MM.1S (cell line): ENCODE measurements around the gene SLC35F3.

Experiments used
- DNase-seq: peaks from one replicate; pipeline ENCODE4 v3.0.0-alpha.2; 2015
- H2AFZ ChIP-seq: fragments of 300-600 bp; sonication (generic); 2 replicates; pipeline ENCODE4 v1.6.0; 2016; ENCODE audit warnings: antibody characterized with exemption, low read length
- H3F3A ChIP-seq: fragments of 300-600 bp; sonication (generic); 2 replicates; pipeline ENCODE4 v1.6.1; 2016; ENCODE audit warnings: mild to moderate bottlenecking, antibody characterized with exemption, low read length, moderate library complexity, mixed read lengths; ENCODE audit not compliant: insufficient read depth
- H3K27ac ChIP-seq: fragments of 300-600 bp; sonication (generic); 2 replicates; pipeline ENCODE4 v1.5.1; 2016; ENCODE audit warnings: mild to moderate bottlenecking, low read length
- H3K27me3 ChIP-seq: fragments of 300-600 bp; sonication (generic); replicated peaks from 2 replicates; pipeline ENCODE4 v1.6.0; 2016; ENCODE audit warnings: low read length; ENCODE audit not compliant: insufficient read depth
- H3K36me3 ChIP-seq: fragments of 300-600 bp; sonication (generic); replicated peaks from 2 replicates; pipeline ENCODE4 v1.6.1; 2016; ENCODE audit warnings: mild to moderate bottlenecking, low read length, mixed read lengths; ENCODE audit not compliant: insufficient read depth
- H3K4me1 ChIP-seq: fragments of 300-600 bp; sonication (generic); 2 replicates; pipeline ENCODE4 v1.6.1; 2016; ENCODE audit warnings: low read length, mixed read lengths
- H3K4me2 ChIP-seq: fragments of 300-600 bp; sonication (generic); 2 replicates; pipeline ENCODE4 v1.6.0; 2016; ENCODE audit warnings: low read depth, low read length
- H3K4me3 ChIP-seq: fragments of 300-600 bp; sonication (generic); 2 replicates; pipeline ENCODE4 v1.5.1; 2016; ENCODE audit warnings: low read length, mixed read lengths
- H3K79me2 ChIP-seq: fragments of 300-600 bp; sonication (generic); 2 replicates; pipeline ENCODE4 v1.6.1; 2016; ENCODE audit warnings: mixed run types, low read length, mixed read lengths
- H3K9ac ChIP-seq: fragments of 300-600 bp; sonication (generic); 2 replicates; pipeline ENCODE4 v1.6.1; 2016; ENCODE audit warnings: low read length, mixed read lengths
- H3K9me2 ChIP-seq: fragments of 300-600 bp; sonication (generic); replicated peaks from 2 replicates; pipeline ENCODE4 v1.6.1; 2016; ENCODE audit warnings: mild to moderate bottlenecking, low read length, mixed read lengths; ENCODE audit not compliant: insufficient read depth
- H3K9me3 ChIP-seq: fragments of 300-600 bp; sonication (generic); replicated peaks from 2 replicates; pipeline ENCODE4 v1.6.1; 2016; ENCODE audit warnings: mild to moderate bottlenecking, low read length, mixed read lengths; ENCODE audit not compliant: insufficient read depth
- H4K20me1 ChIP-seq: fragments of 300-600 bp; sonication (generic); 2 replicates; pipeline ENCODE4 v1.6.1; 2016; ENCODE audit warnings: mild to moderate bottlenecking, low read length, moderate library complexity, mixed read lengths; ENCODE audit not compliant: insufficient read depth
- CTCF ChIP-seq: fragments of 300-600 bp; sonication (generic); IDR thresholded peaks from 2 replicates; pipeline ENCODE4 v1.5.1; 2016; ENCODE audit warnings: antibody characterized with exemption, low read length, mixed read lengths
- EZH2 ChIP-seq: fragments of 300-600 bp; sonication (generic); optimal IDR thresholded peaks from 2 replicates; pipeline ENCODE3; 2017; ENCODE audit warnings: low read depth, mild to moderate bottlenecking, antibody characterized with exemption, low read length, mixed read lengths
- EZH2phosphoT487 ChIP-seq: fragments of 300-600 bp; sonication (generic); IDR thresholded peaks from 2 replicates; pipeline ENCODE4 v1.6.1; 2018; ENCODE audit warnings: antibody characterized with exemption, low read length

The SLC35F3 gene

DNA sequence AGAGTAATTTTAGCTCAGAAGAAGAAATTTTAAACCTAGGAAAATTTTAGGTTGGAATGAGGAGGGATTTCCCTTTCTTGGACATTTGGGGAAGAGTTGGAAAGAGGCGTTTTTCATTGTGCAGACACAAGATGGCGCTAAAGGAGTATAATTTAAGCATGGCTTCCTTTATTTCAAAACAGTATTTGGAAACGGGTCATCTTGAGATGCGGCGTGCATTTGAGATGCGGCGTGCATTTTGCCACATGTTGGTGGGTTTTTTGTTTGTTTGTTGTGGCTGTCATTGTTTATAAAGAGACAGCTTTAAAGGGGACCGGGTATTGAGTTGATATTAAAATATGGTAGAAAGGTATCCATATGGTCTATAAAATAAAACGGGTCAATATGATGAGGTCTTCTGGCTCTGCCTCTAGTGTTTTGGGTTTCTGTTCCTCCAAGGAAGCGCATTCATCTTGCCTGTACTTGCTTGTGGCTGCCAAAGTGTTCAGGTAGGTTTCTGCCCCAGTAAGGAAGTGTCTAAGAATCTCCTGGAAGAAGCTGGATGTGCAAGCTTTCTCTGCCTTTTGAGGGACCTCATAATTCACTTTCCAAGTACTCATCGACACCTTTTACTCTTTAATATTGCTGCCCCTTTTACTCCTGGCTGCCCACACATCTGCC lies 210.3 kb downstream of the SLC35F3 start:
- peak overlapping the region; percentile 34 for H3K4me2 ChIP-seq

GRCh38 chr1:234118911-234119310 lies 214.4 kb downstream of the SLC35F3 start:
- Histone ChIP-seq H4K20me1 (no peaks in the 10 kb centered on the region), H3K4me2 (no peak overlapping the region), H3K36me3 (no peaks in the 10 kb centered on the region), H3K4me1 (no peaks in the 10 kb centered on the region), H2AFZ (no peak overlapping the region), H3K27me3 (no peaks in the 10 kb centered on the region), H3K79me2 (no peaks in the 10 kb centered on the region), H3K27ac (no peak overlapping the region), H3K9me3 (no peaks in the 10 kb centered on the region), H3F3A (no peaks in the 10 kb centered on the region), H3K9ac (no peak overlapping the region), H3K9me2 (no peaks in the 10 kb centered on the region), H3K4me3 (no peak overlapping the region)
- no peak for DNase-seq
- no peak for TF ChIP-seq CTCF
- TF ChIP-seq EZH2 = no peak
- no peak for TF ChIP-seq EZH2phosphoT487

More for the DNA sequence above, 210.3 kb downstream of the SLC35F3 start:
- Histone ChIP-seq H3K27ac (no peak overlapping the region), H3K4me3 (peak overlapping the region; percentile 23; the same call in 1 of the 2 replicates), H3K4me1 (no peaks in the 10 kb centered on the region), H3F3A (no peaks in the 10 kb centered on the region), H3K9ac (no peak overlapping the region), H4K20me1 (no peaks in the 10 kb centered on the region), H3K79me2 (no peaks in the 10 kb centered on the region), H3K9me2 (no peaks in the 10 kb centered on the region), H3K9me3 (no peaks in the 10 kb centered on the region), H3K27me3 (no peaks in the 10 kb centered on the region), H3K36me3 (no peaks in the 10 kb centered on the region), H2AFZ (peak overlapping the region; percentile 36)
- peak; percentile 85 for TF ChIP-seq CTCF
- no peak for TF ChIP-seq EZH2phosphoT487
- TF ChIP-seq EZH2 = no peak
- peak; percentile 59 for DNase-seq

DNA sequence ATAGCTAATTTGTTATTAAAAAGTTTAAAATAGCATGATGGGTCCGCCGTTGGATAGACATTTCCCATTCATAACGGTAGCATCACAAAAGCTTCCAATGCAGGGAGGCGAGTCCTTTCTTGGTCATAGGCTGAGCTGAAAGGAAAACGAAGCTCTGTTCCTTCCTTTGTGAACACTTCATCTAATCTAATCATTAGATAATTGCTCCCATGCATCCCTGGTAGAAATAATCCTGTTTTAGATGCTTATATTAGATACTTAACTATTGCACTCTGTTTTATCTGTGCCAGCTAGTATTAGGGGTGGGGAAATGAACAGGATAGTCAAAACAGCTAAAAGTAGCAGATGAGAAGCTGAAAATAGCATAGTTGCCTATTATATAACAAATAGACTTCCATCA lies 215.0 kb downstream of the SLC35F3 start:
- TF ChIP-seq EZH2 (no peak), CTCF (no peak), EZH2phosphoT487 (no peak)
- no peaks in the 10 kb centered on the region for H3K27me3 ChIP-seq
- H3K4me3 ChIP-seq = no peak overlapping the region
- no peak overlapping the region for H2AFZ ChIP-seq
- H3K4me2 ChIP-seq = no peak overlapping the region
- H3F3A ChIP-seq = no peaks in the 10 kb centered on the region
- no peak overlapping the region for H3K27ac ChIP-seq
- no peak overlapping the region for H3K9ac ChIP-seq
- DNase-seq = no peak
- H3K9me2 ChIP-seq = no peaks in the 10 kb centered on the region
- no peaks in the 10 kb centered on the region for H4K20me1 ChIP-seq
- no peaks in the 10 kb centered on the region for H3K9me3 ChIP-seq
- no peaks in the 10 kb centered on the region for H3K36me3 ChIP-seq
- H3K4me1 ChIP-seq = no peaks in the 10 kb centered on the region
- no peaks in the 10 kb centered on the region for H3K79me2 ChIP-seq
